Activated T-helper 1 cell treated with anti-CD3 and anti-CD28 coated beads, Interleukin-12 subunit alpha, Interleukin-12 subunit beta, Interleukin-2, Interleukin-4 antibody, amounts not matched to agents 30 ng/mL and 10 ng/mL and 1 ng/mL, durations not matched to agents 14 hours and 24 hours and 36 hours (primary cell): ENCODE data around the gene RANBP17. TPM values are rescaled to one million over a fixed set of nuclear protein-coding genes. Genes with fewer than 3 reads are reported as not detected.

Experiments
- DNase-seq: peaks from one replicate; pipeline ENCODE4 v3.0.0; 2021; ENCODE audit warnings: low spot score
- H3K27ac Mint-ChIP-seq: one replicate; pipeline ENCODE4 v1.8.0; 2021; ENCODE audit warnings: mild to moderate bottlenecking, mixed read lengths
- H3K27me3 Mint-ChIP-seq: one replicate; pipeline ENCODE4 v1.8.0; 2022; ENCODE audit warnings: mild to moderate bottlenecking, moderate library complexity, mixed read lengths; ENCODE audit not compliant: insufficient read depth
- H3K36me3 Mint-ChIP-seq: one replicate; pipeline ENCODE4 v1.8.0; 2021; ENCODE audit warnings: low read depth, mixed read lengths
- H3K4me1 Mint-ChIP-seq: one replicate; pipeline ENCODE4 v1.8.0; 2021; ENCODE audit warnings: low read depth, mixed read lengths
- H3K4me3 Mint-ChIP-seq: one replicate; pipeline ENCODE4 v1.8.0; 2021; ENCODE audit warnings: mild to moderate bottlenecking, moderate library complexity, mixed read lengths
- H3K9me3 Mint-ChIP-seq: one replicate; pipeline ENCODE4 v1.8.0; 2021; ENCODE audit warnings: mixed read lengths
- intact Hi-C: fragments of 100-400 bp; cut with micrococcal nuclease; formaldehyde crosslinking; loops from one replicate; pipeline ENCODE4 v1.15.1; 2024
- total RNA-seq: library from RNA; stranded (reverse); gene quantifications from 2 replicates; pipeline ENCODE4 v1.2.3, GENCODE V29; 2022

RANBP17 gene
- total RNA-seq, 1 donor from 2014 or later, result not detected

DNA sequence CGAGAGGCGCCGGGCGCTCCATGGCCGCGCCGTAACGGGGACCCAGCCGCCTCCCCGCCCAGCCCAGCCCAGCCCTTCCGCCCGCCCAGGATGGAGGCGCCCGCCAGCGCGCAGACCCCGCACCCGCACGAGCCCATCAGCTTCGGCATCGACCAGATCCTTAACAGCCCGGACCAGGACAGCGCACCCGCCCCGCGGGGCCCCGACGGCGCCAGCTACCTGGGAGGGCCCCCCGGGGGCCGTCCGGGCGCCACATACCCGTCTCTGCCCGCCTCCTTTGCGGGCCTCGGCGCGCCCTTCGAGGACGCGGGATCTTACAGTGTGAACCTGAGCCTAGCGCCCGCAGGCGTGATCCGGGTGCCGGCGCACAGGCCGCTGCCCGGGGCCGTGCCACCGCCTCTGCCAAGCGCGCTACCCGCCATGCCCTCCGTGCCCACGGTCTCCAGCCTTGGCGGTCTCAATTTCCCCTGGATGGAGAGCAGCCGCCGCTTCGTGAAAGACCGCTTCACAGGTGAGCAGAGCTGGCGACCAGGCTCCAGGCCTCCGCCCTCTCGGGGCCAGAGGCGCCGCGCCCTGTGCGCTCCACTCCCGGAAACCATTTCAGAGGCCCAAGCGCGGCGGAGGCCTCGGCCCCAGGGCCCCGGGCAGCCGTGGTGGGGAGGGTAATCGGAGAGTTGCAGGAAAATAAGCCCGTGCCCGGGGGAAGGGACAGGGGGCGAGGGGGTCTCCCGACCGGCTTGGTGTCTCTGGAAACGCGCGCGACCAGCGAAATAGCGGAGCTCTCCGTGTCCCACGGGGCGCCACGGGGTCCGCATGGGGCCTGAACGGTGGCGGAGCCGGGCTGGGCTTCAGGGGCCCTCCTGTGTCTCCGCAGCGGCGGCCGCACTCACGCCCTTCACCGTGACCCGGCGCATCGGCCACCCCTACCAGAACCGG is 447.7 kb downstream of the RANBP17 start:
- H3K27ac Mint-ChIP-seq, result no peak overlapping the region
- DNase-seq, result no peak
- intact Hi-C loops, result no loop called here
- H3K4me1 Mint-ChIP-seq, result peaks cover 12% of the 10 kb centered on the region
- no peaks in the 10 kb centered on the region for H3K9me3 Mint-ChIP-seq
- no peak overlapping the region for H3K4me3 Mint-ChIP-seq
- H3K36me3 Mint-ChIP-seq, result peaks cover 5% of the 10 kb centered on the region
- peaks cover 58% of the 10 kb centered on the region for H3K27me3 Mint-ChIP-seq

DNA sequence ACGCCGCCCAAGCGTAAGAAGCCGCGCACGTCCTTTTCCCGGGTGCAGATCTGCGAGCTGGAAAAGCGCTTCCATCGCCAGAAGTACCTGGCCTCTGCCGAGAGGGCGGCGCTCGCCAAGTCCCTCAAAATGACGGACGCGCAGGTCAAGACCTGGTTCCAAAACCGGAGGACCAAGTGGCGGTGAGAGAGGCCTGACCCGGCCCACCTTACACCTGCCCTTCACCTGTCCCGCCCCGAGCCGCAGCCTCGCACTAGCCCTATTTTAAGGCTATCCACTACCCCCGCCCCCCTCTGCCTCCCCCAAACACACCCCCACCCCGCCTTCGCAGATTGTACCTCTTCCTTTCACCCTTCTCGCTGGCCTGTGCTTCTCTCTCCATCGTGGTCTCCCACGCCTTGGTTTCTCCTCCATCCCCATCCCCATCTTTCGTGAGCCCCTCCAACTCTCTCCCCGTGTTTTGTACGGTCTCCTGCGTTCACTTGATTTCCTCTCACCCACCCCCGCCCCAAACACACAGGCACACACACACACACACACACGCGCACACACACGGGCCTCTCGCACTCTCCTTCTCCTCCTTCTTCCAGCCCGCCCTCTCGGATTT is 448.5 kb downstream of the RANBP17 start:
- intact Hi-C loops, result no loop called here
- peak overlapping the region; percentile 34 for H3K27ac Mint-ChIP-seq

DNA sequence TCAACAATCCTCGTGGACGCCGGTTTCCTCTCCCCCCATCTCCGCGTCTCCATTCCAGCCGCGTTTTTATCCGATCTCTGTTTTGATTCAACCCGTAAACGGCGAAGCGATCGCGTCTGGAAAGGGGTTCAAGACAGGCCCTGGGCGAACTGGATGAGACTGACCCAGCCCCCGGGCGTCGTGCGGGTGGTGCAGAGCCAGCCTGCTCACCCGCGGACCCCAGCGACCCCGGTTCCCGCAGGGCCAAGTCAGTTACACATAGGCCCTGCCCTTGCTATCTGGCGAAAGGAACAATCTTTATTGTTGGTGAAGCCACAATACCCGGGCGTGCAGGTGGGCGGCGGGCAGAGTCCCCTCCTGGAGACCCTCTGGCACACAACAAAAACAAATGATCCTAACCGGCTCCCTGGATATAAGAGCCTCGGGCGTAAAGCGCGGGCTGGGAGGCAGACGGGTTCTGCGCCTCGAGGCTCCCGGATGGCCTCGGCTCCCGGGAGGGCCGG is 449.1 kb downstream of the RANBP17 start:
- H3K36me3 Mint-ChIP-seq, result peaks cover 5% of the 10 kb centered on the region
- H3K4me3 Mint-ChIP-seq, result no peak overlapping the region
- no peak overlapping the region for H3K27ac Mint-ChIP-seq
- H3K9me3 Mint-ChIP-seq, result no peaks in the 10 kb centered on the region
- H3K4me1 Mint-ChIP-seq, result peaks cover 12% of the 10 kb centered on the region
- intact Hi-C loops, result no loop called here
- H3K27me3 Mint-ChIP-seq, result peaks cover 54% of the 10 kb centered on the region
- DNase-seq, result no peak

More for the DNA sequence above, 448.5 kb downstream of the RANBP17 start:
- no peaks in the 10 kb centered on the region for H3K9me3 Mint-ChIP-seq
- DNase-seq, result no peak
- no peak overlapping the region for H3K4me3 Mint-ChIP-seq
- H3K36me3 Mint-ChIP-seq, result peaks cover 5% of the 10 kb centered on the region
- H3K4me1 Mint-ChIP-seq, result peaks cover 12% of the 10 kb centered on the region
- peaks cover 57% of the 10 kb centered on the region for H3K27me3 Mint-ChIP-seq

DNA sequence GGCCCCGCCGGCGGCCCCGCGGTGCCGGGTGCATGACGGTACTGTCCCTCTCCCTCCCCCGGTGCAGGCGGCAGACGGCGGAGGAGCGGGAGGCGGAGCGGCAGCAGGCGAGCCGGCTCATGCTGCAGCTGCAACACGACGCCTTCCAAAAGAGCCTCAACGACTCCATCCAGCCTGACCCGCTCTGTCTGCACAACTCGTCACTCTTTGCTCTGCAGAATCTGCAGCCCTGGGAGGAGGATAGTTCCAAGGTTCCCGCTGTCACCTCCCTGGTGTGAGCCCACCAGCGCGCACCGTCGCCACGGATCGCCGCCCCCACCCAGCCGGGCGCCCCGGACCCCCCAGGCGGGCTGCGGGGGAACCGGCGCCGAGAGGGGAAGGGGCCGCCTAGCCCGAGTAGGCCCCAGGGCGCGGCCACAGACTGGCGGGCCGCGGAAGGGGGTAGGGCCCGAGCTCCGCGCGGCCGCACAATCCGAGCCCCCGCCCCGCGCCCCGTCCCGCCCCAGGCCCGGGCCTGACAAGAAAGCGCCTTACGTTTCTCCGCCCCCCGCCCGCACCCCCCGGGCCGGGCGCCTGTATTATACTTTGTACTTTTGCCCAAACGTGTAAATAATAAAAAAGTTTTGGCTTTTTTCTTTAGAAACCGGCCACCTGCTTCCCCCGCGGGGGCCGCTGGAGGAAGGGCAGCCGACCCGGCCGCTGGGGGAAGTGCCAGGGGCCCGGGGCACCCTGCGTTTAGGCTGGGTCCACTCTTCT is 449.7 kb downstream of the RANBP17 start:
- peaks cover 54% of the 10 kb centered on the region for H3K27me3 Mint-ChIP-seq
- H3K9me3 Mint-ChIP-seq, result no peaks in the 10 kb centered on the region
- intact Hi-C loops, result no loop called here
- no peak overlapping the region for H3K27ac Mint-ChIP-seq
- DNase-seq, result no peak
- no peak overlapping the region for H3K4me3 Mint-ChIP-seq
- H3K36me3 Mint-ChIP-seq, result peaks cover 5% of the 10 kb centered on the region
- peaks cover 12% of the 10 kb centered on the region for H3K4me1 Mint-ChIP-seq

DNA sequence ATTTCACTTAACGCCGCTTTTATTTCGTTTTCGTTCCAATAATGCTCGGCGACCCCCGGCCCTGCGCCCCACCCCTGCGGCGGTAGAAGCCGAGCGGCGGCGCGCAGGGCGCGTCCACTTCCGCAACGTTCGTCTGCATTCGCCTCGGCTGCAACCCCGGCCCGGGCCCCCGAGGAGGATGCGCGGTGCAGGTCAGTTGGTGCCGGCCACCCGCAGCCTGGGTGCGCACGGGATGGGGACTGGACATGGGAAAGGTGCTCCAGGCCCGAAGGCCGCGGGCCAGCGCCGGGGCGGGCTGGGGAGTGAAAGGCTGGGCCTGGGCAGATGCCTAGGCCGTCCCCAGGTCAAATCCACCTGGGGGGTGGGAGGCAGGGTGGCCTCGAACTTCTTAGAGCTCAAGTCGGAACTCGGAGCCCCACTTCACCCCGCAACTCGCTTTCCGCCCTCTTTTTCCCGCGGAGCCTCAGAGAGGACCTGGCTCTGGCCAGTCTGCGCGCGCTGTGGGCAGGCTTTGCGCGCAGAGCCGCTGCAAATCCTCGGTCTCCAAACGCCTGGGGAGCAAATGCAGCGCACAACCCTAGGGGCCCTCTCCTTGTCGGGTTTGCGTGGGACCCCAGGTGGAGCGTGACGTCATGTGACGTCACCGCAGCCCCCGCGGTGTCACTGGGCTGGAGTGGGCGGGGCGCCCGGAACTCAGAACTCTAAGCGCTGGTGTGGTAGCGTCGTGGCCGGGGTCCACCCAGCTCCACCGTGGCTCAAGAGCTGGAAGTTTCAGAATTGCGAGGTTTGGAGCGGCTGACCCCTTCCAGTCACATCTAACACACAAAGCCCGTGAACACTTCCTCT is 450.5 kb downstream of the RANBP17 start:
- no peak for DNase-seq
- Mint-ChIP-seq H3K27me3 (peaks cover 56% of the 10 kb centered on the region), H3K9me3 (no peaks in the 10 kb centered on the region), H3K4me1 (peaks cover 12% of the 10 kb centered on the region), H3K36me3 (peaks cover 5% of the 10 kb centered on the region), H3K4me3 (no peak overlapping the region), H3K27ac (peak overlapping the region; percentile 86)
- intact Hi-C loops, result no loop called here

DNA sequence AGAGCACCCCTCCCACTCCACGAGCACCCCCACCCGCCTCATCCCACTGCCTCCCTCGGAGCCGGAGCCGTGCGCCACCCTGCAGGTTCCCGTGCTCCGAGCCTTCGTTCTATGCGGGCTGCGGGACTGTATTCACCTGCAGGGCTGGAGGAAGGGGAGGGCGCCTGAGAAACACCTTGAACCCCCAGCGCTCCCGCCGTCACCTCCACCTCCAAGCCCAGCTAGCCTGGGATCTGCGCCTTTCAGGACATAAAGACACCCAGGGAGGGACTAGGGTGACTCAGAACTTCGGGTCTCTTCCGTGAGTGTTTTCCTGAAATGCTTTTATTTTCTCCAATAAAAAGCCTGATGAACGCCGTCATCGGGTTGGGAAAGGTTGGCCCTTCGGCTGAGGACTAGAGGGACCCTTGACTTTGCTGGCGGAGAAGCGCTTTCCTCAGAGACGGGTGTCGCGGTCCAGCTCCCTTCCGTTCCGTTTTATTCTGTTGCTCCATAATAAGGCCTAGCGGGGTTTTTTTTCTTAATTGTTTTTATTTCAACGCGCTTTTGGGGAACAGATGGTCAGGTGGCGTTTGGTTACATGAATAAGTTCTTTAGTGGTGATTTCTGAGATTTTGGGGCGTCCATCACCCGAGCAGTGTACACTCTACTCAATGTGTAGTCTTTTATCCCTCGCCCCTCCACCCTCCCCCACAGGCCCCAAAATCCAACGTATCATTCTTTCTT is 451.8 kb downstream of the RANBP17 start:
- peaks cover 5% of the 10 kb centered on the region for H3K36me3 Mint-ChIP-seq
- peaks cover 12% of the 10 kb centered on the region for H3K4me1 Mint-ChIP-seq
- no peak overlapping the region for H3K4me3 Mint-ChIP-seq
- H3K27ac Mint-ChIP-seq, result peak overlapping the region; percentile 56
- intact Hi-C loops, result no loop called here
- peaks cover 58% of the 10 kb centered on the region for H3K27me3 Mint-ChIP-seq
- DNase-seq, result no peak
- no peaks in the 10 kb centered on the region for H3K9me3 Mint-ChIP-seq

DNA sequence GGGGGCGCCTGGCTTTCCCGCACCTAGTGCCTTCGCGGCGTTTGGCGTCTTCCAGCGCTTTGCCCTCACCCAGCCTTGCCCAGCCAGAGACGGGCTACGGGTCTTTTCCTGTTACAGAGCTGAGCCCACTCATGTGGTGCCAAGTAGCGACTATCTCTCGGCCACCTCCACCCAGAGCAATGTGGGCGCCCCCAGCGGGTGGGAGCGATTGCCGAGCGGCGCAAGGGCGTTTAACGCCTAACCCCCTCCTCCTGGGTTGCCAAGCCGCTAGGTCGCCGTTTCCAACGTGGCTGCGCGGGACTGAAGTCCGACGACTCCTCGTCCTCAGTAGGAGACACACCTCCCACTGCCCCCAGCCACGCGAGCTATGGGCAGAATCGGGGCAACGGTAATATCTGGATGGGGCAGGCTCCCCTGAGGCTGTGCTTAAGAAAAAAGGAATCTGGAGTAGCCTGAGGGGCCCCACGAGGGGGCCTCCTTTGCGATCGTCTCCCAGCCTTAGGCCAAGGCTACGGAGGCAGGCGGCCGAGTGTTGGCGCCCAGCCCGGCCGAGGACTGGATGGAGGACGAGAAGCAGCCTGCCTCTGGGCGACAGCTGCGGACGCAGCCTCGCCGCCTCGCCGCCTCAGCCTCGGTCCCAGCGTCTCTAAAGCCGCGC is 453.0 kb downstream of the RANBP17 start:
- DNase-seq, result no peak
- Mint-ChIP-seq H3K4me1 (peaks cover 12% of the 10 kb centered on the region), H3K36me3 (peaks cover 5% of the 10 kb centered on the region), H3K4me3 (no peak overlapping the region), H3K27me3 (peaks cover 64% of the 10 kb centered on the region), H3K27ac (no peak overlapping the region), H3K9me3 (no peaks in the 10 kb centered on the region)
- intact Hi-C loops, result no loop called here

DNA sequence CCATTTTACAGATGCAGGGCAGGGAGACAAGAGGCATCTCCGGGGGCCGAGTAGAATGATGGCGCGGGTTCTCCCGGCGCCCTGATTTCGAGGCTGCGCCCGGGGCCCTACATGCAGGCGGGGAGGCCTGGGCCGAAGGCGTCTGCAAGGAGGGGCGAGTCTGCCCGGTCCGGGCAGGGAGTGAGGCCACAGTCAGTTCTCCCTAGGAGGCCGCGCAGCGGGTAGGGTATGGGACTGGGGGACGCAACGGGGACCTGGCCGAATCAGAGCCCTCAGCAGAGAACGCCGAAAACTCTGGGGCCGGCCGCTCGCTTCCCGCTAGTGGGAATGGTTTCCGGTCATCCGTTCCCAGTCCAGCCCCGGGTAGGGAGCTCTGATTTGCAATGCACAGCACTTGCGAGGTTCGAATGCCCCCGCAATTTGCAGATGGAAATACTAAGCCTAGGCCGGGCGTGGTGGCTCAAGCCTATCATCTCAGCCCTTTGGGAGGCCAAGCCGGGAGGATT is 453.6 kb downstream of the RANBP17 start:
- Mint-ChIP-seq H3K36me3 (peaks cover 5% of the 10 kb centered on the region), H3K27me3 (peaks cover 63% of the 10 kb centered on the region), H3K27ac (no peak overlapping the region), H3K9me3 (no peaks in the 10 kb centered on the region), H3K4me3 (no peak overlapping the region), H3K4me1 (peaks cover 11% of the 10 kb centered on the region)
- no peak for DNase-seq
- intact Hi-C loops, result no loop called here

DNA sequence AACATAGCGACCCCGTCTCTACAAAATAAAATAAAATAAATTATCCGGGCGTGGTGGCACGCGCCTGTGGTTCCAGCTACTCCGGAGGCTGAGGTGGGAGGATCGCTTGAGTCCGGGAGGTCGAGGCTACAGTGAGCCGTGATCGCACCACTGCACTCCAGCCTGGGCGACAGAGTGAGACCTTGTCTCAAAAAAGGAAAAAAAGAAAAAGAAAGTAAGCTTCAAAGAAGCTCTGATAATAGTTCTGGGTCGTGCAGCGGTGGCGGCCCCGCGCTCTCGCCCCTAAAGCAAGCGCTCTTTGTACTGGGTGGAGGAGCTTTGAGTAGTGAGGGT is 454.1 kb downstream of the RANBP17 start:
- Mint-ChIP-seq H3K4me1 (peaks cover 6% of the 10 kb centered on the region), H3K9me3 (no peaks in the 10 kb centered on the region), H3K36me3 (peaks cover 4% of the 10 kb centered on the region), H3K27me3 (peaks cover 59% of the 10 kb centered on the region), H3K27ac (no peak overlapping the region), H3K4me3 (no peak overlapping the region)
- intact Hi-C loops, result loop anchor here (2.0 kb wide), 1 partner anchor 1923 kb away; no protein-coding TSS in a partner anchor
- DNase-seq, result no peak

DNA sequence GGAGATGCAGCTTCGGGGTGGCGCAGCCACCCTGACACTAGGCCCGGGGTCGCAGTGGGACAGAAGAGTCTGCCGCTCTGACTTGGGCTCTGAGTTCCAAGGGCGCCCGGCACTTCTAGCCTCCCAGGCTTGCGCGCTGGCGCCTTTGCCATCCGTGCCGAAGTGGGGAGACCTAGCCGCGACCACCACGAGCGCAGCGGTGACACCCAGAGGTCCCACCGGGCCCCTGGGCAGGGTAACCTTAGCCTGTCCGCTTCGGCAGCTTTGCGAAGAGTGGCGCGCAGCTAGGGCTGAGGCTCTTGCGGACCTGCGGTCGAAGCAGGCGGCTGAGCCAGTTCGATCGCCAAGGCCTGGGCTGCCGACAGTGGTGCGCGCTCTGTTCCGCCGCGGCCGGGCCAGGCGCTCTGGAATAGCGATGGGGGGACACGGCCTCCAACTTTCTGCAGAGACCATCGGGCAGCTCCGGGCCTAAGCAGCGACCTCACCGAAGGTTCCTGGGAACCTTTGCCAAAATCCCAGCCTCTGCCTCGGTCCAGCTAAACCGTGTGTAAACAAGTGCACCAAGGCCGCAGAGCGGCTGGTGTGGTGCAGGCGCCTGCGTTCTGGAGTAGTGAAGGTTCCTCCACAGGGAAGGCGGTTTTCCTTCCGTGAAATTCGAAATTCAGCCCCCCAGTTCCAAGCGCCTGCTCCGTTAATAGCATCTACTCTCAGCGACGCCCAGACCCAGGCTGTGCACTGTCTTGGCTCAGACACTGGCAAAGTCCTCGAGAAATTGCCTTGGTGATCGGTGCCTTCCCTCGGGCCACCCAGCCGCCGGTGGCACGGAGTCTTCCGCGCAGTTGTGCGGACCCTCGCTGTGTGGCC is 454.7 kb downstream of the RANBP17 start:
- H3K4me3 Mint-ChIP-seq, result no peak overlapping the region
- intact Hi-C loops, result loop anchor here (2.0 kb wide), 1 partner anchor 1922 kb away; no protein-coding TSS in a partner anchor

More for the DNA sequence above, 454.7 kb downstream of the RANBP17 start:
- H3K4me1 Mint-ChIP-seq, result peaks cover 6% of the 10 kb centered on the region
- peaks cover 63% of the 10 kb centered on the region for H3K27me3 Mint-ChIP-seq
- H3K9me3 Mint-ChIP-seq, result no peaks in the 10 kb centered on the region
- peaks cover 4% of the 10 kb centered on the region for H3K36me3 Mint-ChIP-seq
- DNase-seq, result no peak
- no peak overlapping the region for H3K27ac Mint-ChIP-seq
